T-helper 17 cell (primary cell): ENCODE data around the gene PWWP2B. TPM values are rescaled to one million over a fixed set of nuclear protein-coding genes. Genes with fewer than 3 reads are reported as not detected.

Source experiments
- ATAC-seq: fragments of 150-1000 bp; cut with Tn5 transposase; 2 replicates; pipeline ENCODE4 v1.10.0; 2021; ENCODE audit warnings: mild to moderate bottlenecking, moderate library complexity
- DNase-seq, 3 donors: peaks; one replicate each; pipeline versions ENCODE4 v3.0.0 to v3.0.0-alpha.2; 2020 to 2021
- H3K9me3 ChIP-seq: one replicate; pipeline ENCODE4 v1.7.0; 2013; ENCODE audit warnings: low read length, mild to moderate bottlenecking; ENCODE audit not compliant: control insufficient read depth, poor library complexity, severe bottlenecking
- H3K27ac Mint-ChIP-seq: one replicate; pipeline ENCODE4 v1.8.0; 2022; ENCODE audit warnings: mild to moderate bottlenecking, moderate library complexity, mixed read lengths
- H3K27me3 Mint-ChIP-seq: one replicate; pipeline ENCODE4 v1.8.0; 2022; ENCODE audit warnings: mixed read lengths
- H3K36me3 Mint-ChIP-seq: one replicate; pipeline ENCODE4 v1.8.0; 2022; ENCODE audit warnings: low read depth, mixed read lengths
- H3K4me1 Mint-ChIP-seq: one replicate; pipeline ENCODE4 v1.8.0; 2022; ENCODE audit warnings: mild to moderate bottlenecking, mixed read lengths
- H3K4me3 Mint-ChIP-seq: one replicate; pipeline ENCODE4 v1.8.0; 2022; ENCODE audit warnings: mild to moderate bottlenecking, moderate library complexity, mixed read lengths
- total RNA-seq, 4 donors: library from RNA in 2 of 4; stranded (reverse) in 2 of 4; gene quantifications; one replicate each; pipeline ENCODE4 v1.2.3 and lab custom pipeline; 2022 to 2026

The PWWP2B gene
- total RNA-seq, 2 donors from 2014 or later = 15.7 to 16.7 TPM

DNA sequence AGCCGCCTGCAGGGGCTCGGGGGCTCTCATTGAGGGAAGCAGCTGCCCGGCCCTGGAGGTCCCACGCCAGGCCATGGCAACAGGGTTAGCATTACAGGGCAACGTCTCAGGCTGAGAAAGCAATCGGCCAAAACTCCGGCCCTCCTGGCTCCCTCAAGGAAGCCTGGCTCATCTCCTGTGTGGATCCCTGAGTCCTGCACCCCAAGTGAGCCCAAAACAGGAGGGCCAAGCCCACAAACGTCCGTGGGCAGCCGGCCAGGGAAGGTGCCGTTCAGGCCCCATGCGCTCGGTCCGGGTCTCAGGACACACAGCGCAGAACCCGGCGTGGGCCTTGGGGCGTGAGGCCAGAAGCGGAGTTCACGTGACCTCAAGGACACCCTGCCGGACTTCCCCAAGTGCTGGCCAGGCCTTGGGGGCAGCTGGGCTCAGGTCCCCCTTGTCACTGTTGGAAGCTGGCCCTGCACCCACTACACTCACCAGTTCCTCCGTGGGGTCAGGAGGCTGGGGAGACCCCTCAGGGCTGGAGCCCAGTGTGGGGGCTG, 8.0 kb upstream of the PWWP2B start:
- H3K9me3 ChIP-seq = no peaks in the 10 kb centered on the region
- H3K4me3 Mint-ChIP-seq = peak overlapping the region; percentile 31
- no peaks in the 10 kb centered on the region for H3K36me3 Mint-ChIP-seq
- peaks cover 8% of the 10 kb centered on the region for H3K4me1 Mint-ChIP-seq
- H3K27ac Mint-ChIP-seq = no peak overlapping the region
- no peaks in the 10 kb centered on the region for H3K27me3 Mint-ChIP-seq
- DNase-seq = no peak
- ATAC-seq = no peak

GRCh38 chr10:132389433-132390169, 7.4 kb upstream of the PWWP2B start:
- Mint-ChIP-seq H3K27ac (no peak overlapping the region), H3K36me3 (no peaks in the 10 kb centered on the region), H3K27me3 (no peaks in the 10 kb centered on the region), H3K4me1 (peaks cover 8% of the 10 kb centered on the region), H3K4me3 (peak overlapping the region; percentile 31)
- DNase-seq (no peak), ATAC-seq (no peak)
- no peaks in the 10 kb centered on the region for H3K9me3 ChIP-seq

DNA sequence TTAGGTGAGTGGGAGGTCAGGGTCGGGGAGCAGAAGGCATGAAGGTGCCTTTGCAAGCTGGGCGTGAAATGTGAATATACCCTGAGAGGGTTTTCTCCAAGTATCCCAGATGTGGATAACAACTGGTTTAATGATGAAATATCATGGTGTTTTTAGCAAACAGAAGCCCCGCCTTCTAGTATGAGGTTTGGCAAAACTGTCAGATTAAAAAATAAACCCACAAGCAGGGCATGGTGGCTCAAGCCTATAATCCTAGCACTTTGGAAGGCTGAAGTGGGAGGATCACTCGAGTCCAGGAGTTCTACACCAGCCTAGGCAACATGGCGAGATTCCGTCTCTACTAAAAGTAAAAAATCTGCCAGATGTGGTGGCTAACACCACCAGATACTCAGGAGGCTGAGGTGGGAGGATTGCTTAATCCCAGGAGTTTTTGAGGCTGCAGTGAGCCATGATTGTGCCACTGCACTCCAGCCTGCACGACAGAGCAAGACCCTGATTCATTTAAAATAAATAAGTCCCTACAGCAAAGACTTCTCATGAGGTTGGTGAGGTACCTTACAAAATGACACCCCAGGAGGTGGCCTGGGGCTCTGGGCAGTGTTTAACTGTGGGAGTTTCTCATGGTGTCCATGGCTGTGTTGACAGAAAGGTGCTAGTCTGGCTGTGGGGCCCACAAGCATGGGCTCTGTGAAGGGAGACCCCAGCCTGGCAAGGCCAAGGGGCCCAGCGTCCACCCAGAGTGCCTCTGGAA, 6.7 kb upstream of the PWWP2B start:
- Mint-ChIP-seq H3K36me3 (no peaks in the 10 kb centered on the region), H3K27ac (no peak overlapping the region), H3K4me3 (no peak overlapping the region), H3K27me3 (no peaks in the 10 kb centered on the region), H3K4me1 (peaks cover 8% of the 10 kb centered on the region)
- DNase-seq (no peak), ATAC-seq (no peak)
- H3K9me3 ChIP-seq = no peaks in the 10 kb centered on the region

DNA sequence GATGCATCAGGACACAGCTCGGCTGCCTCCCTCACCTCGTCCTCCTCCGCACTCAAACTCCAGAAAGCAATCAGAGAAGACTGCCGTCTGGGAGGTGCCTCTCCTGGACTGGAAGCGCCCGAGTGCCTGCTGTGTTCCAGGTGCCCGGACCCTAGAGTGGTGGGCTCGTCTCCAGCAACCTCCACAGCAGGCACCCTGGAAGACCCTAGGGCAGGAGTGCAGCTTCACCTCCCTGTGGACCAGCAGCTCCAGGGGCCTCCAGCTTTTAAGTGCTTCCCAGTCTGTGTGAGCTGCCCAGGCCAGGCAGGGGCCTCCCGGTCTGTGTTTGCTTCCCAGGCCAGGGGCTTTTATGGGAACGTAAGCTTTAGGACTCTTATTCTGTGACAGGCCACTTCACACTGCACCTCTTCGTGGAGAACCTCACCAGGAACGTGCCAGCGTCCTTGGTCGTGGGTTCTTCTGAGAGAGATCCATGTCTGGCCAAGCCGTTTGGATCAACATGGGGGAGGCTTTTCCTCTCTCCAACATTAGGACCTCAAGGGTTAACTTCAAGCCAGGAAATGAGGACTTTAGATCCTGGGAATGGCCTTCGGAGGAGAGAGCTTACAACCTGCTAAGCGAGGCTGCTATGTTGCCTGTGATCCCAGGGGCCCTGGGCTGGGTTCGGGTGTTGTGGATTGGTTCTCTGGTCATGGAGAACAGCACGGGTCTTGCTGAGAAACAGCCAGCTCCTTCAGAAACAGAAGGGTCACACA, 5.9 kb upstream of the PWWP2B start:
- no peaks in the 10 kb centered on the region for H3K27me3 Mint-ChIP-seq
- H3K4me1 Mint-ChIP-seq = peaks cover 6% of the 10 kb centered on the region
- H3K4me3 Mint-ChIP-seq = no peak overlapping the region
- H3K9me3 ChIP-seq = no peaks in the 10 kb centered on the region
- ATAC-seq = no peak
- no peaks in the 10 kb centered on the region for H3K36me3 Mint-ChIP-seq
- H3K27ac Mint-ChIP-seq = no peak overlapping the region
- no peak for DNase-seq

DNA sequence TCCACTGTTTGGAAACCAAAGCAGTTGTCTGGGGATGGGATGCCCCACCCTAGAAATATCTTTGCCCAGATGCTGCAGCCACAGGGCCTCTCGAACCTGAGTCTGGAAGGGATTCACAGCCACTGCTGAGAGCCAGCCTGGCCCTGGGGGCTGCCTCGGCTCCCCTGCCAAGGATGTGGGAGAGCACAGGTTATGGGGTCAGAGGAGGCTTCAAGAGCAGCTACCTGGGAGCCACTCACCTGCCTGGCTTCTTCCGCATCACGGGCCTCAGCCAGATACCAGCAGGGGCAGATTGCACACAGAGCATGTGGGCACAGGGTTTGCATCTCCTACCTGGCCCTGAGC, 5.4 kb upstream of the PWWP2B start:
- no peaks in the 10 kb centered on the region for H3K27me3 Mint-ChIP-seq
- peaks cover 6% of the 10 kb centered on the region for H3K4me1 Mint-ChIP-seq
- H3K9me3 ChIP-seq = no peaks in the 10 kb centered on the region
- no peak overlapping the region for H3K4me3 Mint-ChIP-seq
- DNase-seq = no peak
- H3K27ac Mint-ChIP-seq = no peak overlapping the region
- no peak for ATAC-seq
- no peaks in the 10 kb centered on the region for H3K36me3 Mint-ChIP-seq

DNA sequence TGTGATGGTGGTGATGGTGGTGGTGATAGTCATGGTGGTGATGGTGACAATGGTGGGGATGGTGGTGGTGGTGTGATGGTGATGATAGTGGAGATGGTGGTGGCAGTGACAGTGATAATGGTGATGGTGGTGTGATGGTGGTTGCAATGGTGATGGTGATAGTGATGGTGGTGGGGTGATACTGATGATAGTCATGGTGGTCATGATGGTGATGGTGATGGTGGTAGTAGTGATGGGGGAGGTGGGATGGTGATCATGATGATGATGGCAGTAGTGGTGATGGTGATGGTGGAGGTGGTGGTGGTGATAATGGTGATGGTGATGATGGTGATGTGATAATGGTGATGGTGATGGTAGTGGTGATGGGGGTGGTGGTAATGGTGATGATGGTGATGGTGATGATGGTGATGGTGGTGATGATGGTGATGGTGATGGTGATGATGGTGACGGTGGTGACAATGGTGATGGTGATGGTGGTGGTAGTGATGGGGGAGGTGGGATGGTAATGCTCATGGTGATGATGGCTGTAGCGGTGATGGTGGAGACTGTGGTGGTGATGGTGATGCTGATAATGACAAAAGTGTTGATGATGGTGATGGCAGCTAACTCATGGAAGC, 4.7 kb upstream of the PWWP2B start:
- no peaks in the 10 kb centered on the region for H3K9me3 ChIP-seq
- peaks cover 6% of the 10 kb centered on the region for H3K4me1 Mint-ChIP-seq
- no peaks in the 10 kb centered on the region for H3K36me3 Mint-ChIP-seq
- ATAC-seq (no peak), DNase-seq (no peak)
- peak overlapping the region; percentile 0 for H3K27ac Mint-ChIP-seq
- no peak overlapping the region for H3K4me3 Mint-ChIP-seq
- H3K27me3 Mint-ChIP-seq = no peaks in the 10 kb centered on the region

- ATAC-seq = no peak
- no peak for DNase-seq
- H3K27ac Mint-ChIP-seq = peak overlapping the region; percentile 0
- no peaks in the 10 kb centered on the region for H3K9me3 ChIP-seq
- H3K4me1 Mint-ChIP-seq = peaks cover 7% of the 10 kb centered on the region
- H3K36me3 Mint-ChIP-seq = no peaks in the 10 kb centered on the region
- no peak overlapping the region for H3K4me3 Mint-ChIP-seq
- no peaks in the 10 kb centered on the region for H3K27me3 Mint-ChIP-seq
Measured at GRCh38 chr10:132392811-132393694, 3.9 kb upstream of the PWWP2B start.

- no peaks in the 10 kb centered on the region for H3K36me3 Mint-ChIP-seq
- H3K4me3 Mint-ChIP-seq = no peak overlapping the region
- no peak for ATAC-seq
- peaks cover 8% of the 10 kb centered on the region for H3K4me1 Mint-ChIP-seq
- H3K27me3 Mint-ChIP-seq = no peaks in the 10 kb centered on the region
- no peaks in the 10 kb centered on the region for H3K9me3 ChIP-seq
- peak overlapping the region; percentile 0 for H3K27ac Mint-ChIP-seq
- peak in 1 of 3 donors; percentile 5 for DNase-seq
Measured at GRCh38 chr10:132393695-132394181, 3.3 kb upstream of the PWWP2B start.

GRCh38 chr10:132394201-132394811, 2.7 kb upstream of the PWWP2B start:
- Mint-ChIP-seq H3K36me3 (no peaks in the 10 kb centered on the region), H3K27ac (peak overlapping the region; percentile 32), H3K4me1 (peaks cover 8% of the 10 kb centered on the region), H3K27me3 (no peaks in the 10 kb centered on the region), H3K4me3 (peak overlapping the region; percentile 45)
- no peaks in the 10 kb centered on the region for H3K9me3 ChIP-seq
- DNase-seq (peak in 1 of 3 donors; percentile 9), ATAC-seq (no peak)

DNA sequence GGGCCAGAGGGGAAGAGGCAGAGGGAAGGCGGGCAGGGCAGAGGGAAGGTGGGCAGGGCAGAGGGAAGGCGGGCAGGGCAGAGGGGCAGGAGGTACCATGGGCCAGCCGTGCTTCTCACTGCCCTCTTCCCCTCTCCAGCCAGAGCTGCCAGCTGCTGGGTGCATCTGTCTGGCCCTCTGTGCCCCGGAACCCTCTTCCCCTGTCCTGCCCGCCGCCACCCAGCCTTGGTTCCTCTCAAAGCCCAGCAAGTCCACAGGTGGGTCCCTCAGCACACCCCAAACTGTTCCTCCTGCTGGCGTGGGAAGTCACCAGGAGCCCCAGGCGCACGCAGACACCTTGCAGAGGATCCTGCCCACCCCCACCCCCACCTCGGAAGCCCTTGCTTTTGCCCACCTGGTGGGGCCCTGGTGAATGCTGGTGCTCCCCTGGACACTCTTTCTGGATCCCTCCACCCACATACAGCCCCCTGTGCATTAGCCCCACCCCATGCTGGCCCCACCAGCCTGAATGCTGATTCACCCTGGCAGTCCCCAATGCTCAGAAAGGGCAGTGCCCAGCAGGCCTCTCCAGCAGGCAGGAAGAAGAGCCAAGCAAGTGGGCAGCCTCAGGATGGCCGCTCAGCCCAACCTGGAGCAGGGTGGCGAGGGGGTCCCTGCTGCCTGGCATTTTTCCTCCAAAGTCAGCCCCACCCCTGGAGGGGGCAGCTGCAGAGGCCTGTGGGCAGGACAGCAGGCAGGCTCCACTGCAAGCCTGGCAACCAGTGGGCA, 1.9 kb upstream of the PWWP2B start:
- Mint-ChIP-seq H3K4me1 (peaks cover 11% of the 10 kb centered on the region), H3K27ac (peak overlapping the region; percentile 32)

DNA sequence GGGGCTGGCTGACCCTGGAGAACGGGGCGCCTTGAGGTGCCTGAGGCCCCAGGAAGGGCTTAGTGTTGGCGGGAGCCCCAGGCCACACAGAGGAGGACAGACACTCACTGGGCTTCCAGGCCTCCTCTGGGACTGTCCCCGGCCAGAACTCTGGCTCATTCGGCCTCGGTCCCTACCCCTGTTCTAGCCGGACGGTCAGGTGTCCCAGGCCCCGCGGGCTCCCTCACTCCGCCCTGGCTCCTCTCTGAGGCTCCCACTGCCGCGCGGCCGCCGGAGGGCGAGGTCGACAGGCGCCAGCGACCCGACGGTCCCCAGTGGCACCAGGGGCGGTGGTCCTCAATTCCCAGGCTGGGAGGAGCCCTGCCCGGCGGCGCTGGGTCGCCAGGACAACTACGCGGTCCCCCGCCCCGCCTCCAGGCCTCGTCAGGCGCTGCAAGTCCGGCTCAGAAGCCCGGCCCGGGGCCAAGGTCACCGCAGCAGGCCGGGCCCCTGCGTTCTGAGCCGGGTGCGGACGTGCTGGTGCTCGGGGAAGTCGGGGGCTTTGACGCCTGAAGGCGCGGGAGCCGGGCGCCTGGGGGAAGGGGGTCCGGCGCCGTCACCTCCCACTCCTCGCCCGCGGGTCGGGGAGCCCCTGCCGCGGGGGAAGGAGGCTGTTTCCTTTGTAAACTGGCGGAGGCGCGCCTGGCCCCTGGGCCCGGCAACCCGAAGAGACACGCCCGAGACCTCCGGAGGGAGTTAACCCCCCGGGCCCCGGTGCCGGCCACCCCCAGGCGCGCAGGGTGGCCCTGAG, 1.1 kb upstream of the PWWP2B start:
- Mint-ChIP-seq H3K4me1 (peaks cover 11% of the 10 kb centered on the region), H3K4me3 (peak overlapping the region; percentile 25), H3K27me3 (no peaks in the 10 kb centered on the region), H3K27ac (no peak overlapping the region), H3K36me3 (no peaks in the 10 kb centered on the region)
- DNase-seq (peak in 1 of 3 donors; percentile 18), ATAC-seq (peak; percentile 45)
- H3K9me3 ChIP-seq = no peaks in the 10 kb centered on the region

More for the DNA sequence above, 1.9 kb upstream of the PWWP2B start:
- Mint-ChIP-seq H3K4me3 (peak overlapping the region; percentile 45), H3K36me3 (no peaks in the 10 kb centered on the region), H3K27me3 (no peaks in the 10 kb centered on the region)
- no peak for ATAC-seq
- peak in 1 of 3 donors; percentile 8 for DNase-seq
- no peaks in the 10 kb centered on the region for H3K9me3 ChIP-seq
